ENCODE measurements around the gene LHCGR. TPM values are rescaled to one million over a fixed set of nuclear protein-coding genes. Genes with fewer than 3 reads are reported as not detected.
A peak's percentile ranks its signal among the peaks of the same experiment; 100 is the strongest.

The LHCGR gene
- 0.10 TPM for total RNA-seq
- long read RNA-seq = 0 reads

DNA sequence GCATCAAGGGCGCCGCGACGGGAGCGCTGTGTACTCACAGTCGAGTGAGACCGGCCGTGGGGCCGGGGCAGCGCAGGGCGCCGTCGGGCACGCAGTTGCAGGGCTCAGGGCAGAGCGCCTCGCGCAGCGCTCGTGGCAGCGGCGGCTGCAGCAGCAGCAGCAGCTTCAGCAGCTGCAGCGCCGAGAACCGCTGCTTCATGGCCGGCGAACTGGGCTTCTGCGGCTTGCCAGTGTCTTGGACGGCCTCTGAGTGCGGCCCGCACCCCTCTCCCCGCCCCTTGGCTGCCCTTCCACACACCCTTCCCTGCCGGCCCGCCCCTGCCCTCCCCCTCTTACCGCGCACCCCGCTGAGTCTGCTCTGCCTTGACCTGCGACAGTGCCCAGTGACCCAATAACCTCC is at the start of gene LHCGR:
Gene LHCGR, minus strand, starts transcription at position 252 of the 400 bp plus-strand sequence. Its CDS starts 53 bp downstream, at position 199.
- ATAC-seq (peak; percentile 75), DNase-seq (peak; percentile 42)
- intact Hi-C loops (cut with micrococcal nuclease) = no loop called here

DNA sequence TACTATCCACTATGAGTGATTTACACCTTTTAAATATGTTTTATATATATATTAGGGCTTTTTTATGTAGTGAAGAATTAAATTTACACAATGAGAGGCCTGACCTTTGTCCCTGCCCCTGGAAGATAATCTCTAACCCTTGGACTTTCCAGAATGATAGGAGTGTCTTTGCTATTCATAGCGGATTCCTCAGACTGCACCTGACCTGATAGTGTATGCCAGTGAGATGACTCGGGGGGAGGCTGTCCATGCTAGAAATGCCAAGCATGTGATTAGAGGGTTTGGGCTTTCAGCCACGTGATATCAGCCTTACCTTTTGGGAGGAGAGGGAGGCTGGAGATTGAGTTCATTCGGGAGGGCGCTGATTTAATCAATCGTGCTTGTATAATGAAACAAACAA is 44.1 kb upstream of the LHCGR start:
- ATAC-seq = no peak
- intact Hi-C loops (cut with micrococcal nuclease) = no loop called here

DNA sequence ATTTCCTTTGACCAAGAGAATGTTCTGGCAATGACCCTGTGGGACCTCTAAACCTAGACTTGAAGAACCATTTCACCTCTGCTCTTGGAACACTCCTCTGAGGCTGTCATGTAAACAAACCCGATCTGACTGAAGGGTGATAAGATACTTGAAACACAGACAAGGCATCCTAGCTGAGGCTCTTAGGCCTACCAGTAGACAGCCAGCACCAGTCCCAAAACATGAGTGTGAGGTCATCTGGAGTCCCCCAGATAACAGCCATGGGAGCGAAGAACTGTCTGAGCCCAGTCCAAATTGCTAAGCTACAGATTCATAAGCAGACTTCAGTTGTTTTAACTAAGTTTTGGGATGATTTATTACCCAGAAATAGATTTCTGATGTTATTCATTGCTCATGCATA is 39.5 kb upstream of the LHCGR start:
- ATAC-seq (peak; percentile 42), DNase-seq (no peak)
- intact Hi-C loops (cut with micrococcal nuclease) = no loop called here

More for the DNA sequence above, 44.1 kb upstream of the LHCGR start:
- DNase-seq = no peak

DNA sequence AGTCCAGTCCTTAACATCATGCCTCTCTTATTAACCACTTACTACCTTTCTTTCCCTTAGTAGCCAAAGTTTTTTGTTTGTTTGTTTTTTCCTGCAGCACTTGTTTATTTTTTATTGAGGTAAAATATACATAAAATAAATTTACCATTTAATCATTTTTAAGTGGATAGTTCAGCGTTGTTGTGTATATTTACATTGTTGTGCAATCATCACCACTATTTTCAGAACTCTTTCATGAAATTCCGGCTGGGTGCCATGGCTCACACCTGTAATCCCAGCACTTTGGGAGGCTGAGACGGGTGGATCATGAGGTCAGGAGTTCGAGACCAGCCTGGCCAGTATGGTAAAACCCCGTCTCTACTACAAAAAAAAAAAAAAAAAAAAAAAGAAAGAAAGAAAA is 38.1 kb upstream of the LHCGR start:
- intact Hi-C loops (cut with micrococcal nuclease) = no loop called here

DNA sequence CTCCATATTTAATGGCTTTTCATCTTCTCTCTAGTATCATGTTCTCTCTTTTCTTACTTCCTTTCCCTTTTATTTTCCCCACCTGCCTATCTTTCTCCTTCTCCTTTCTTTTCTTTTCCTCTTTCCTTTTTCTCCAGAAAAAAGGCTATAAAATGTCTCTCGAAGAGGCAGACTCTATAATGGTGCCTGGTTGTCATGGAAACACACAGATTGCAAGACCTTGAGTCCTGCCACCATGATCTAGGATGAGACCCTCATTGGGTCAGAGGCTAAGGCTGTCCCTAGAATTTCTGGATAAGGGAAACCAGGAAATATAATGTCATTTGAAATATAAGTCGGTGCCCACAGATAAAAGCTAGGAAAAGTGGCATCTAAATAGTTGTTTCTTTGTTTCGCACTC is 36.5 kb upstream of the LHCGR start:
- no peak for ATAC-seq
- intact Hi-C loops (cut with micrococcal nuclease) = no loop called here

More for the DNA sequence above, 38.1 kb upstream of the LHCGR start:
- DNase-seq (no peak), ATAC-seq (no peak)

GRCh38 chr2:48790407-48791170 is 35.1 kb upstream of the LHCGR start:
- intact Hi-C loops (cut with micrococcal nuclease) = no loop called here
- no peak for DNase-seq
- no peak for ATAC-seq

More for the DNA sequence above, 36.5 kb upstream of the LHCGR start:
- no peak for DNase-seq

DNA sequence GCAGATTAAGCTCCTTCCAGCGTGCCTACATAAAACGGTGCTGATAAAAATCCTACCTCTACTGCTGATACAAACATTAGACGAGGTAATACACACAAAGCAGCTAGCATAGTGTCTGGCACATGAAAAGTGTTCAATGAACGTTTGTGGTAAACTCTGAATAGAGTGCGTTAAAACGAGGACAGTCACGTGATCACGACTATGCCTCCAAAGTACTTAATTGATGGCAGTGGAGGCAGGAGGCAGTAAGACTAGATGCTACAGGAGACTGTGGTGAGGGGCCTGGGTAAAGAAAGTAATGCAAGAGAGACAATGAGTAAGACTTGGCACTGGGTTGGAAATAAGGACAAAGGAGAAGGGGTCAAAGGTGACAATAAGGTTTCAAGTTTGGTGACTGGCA is 32.1 kb upstream of the LHCGR start:
- DNase-seq (no peak), ATAC-seq (no peak)
- intact Hi-C loops (cut with micrococcal nuclease) = no loop called here

- DNase-seq (no peak), ATAC-seq (no peak)
- intact Hi-C loops (cut with micrococcal nuclease) = no loop called here
Observed at GRCh38 chr2:48781366-48781765, 25.8 kb upstream of the LHCGR start.

GRCh38 chr2:48779019-48779716 is 23.6 kb upstream of the LHCGR start:
- ATAC-seq (no peak), DNase-seq (no peak)
- intact Hi-C loops (cut with micrococcal nuclease) = no loop called here

GRCh38 chr2:48774251-48774650 is 18.7 kb upstream of the LHCGR start:
- DNase-seq (no peak), ATAC-seq (no peak)
- intact Hi-C loops (cut with micrococcal nuclease) = no loop called here

DNA sequence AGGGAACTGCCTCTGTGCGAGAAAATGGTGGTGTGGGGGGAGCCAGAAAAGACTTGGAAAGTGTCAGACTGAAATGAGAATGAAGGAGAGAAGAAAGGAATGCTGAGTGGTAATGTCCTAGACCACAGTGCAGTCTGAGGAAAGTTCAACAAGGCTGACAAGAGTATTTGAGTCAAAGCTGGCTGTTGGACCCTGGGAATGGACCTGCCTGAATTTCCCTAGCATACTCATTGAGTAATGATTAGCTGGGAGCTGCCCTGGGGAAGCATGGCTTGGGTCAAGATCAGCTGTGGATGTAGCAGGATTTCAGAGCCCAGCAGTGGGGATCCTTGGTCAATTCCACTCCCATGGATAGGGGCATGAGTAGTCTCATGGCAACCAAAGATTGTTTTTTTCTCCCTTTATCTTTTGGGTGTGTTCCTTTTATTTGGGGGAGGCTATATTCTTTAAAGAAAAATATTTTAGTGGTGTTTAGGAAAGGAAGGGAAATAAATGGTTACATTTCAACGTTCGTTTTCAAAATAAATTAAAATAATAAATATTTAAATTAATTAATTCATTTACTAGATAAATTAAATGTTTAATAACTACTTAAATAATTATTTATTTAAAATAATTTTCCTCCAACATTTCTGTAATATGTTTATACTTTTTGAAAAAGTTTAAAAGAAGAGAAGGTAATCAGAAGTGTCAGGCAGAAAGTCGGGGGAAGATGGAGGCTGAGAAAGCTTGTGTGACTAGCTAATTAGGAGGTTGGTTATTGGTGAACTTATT is 15.9 kb upstream of the LHCGR start:
- intact Hi-C loops (cut with micrococcal nuclease) = no loop called here
- no peak for ATAC-seq
- no peak for DNase-seq

- no peak for ATAC-seq
- intact Hi-C loops (cut with micrococcal nuclease) = no loop called here
- DNase-seq = no peak
Observed at GRCh38 chr2:48770181-48770580, 14.7 kb upstream of the LHCGR start.

- ATAC-seq = no peak
- DNase-seq = no peak
- intact Hi-C loops (cut with micrococcal nuclease) = no loop called here
Observed at GRCh38 chr2:48768669-48769068, 13.1 kb upstream of the LHCGR start.

GRCh38 chr2:48767330-48767729 is 11.8 kb upstream of the LHCGR start:
- intact Hi-C loops (cut with micrococcal nuclease) = no loop called here
- DNase-seq = no peak
- no peak for ATAC-seq

DNA sequence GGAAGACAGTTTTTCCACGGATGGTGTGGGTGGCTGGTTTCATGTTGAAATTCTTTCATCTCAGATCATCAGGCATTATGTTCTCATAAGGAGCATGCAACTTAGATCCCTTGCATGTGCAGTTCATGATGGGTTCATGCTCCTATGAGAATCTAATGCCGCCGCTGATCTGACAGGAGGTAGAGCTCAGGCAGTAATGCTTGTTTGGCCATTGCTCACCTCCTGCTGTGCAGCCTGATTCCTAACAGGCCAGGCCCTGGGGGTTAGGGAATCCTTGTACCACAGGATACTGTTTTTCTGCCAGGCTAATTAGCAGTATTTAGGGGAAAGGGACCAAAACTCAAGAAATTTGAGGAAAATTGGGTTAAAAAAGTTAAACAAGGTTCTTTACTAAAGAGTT is 5.3 kb upstream of the LHCGR start:
- DNase-seq = no peak
- intact Hi-C loops (cut with micrococcal nuclease) = no loop called here
- ATAC-seq = no peak

GRCh38 chr2:48759682-48760081 is 4.2 kb upstream of the LHCGR start:
- intact Hi-C loops (cut with micrococcal nuclease) = no loop called here
- ATAC-seq (no peak), DNase-seq (no peak)

DNA sequence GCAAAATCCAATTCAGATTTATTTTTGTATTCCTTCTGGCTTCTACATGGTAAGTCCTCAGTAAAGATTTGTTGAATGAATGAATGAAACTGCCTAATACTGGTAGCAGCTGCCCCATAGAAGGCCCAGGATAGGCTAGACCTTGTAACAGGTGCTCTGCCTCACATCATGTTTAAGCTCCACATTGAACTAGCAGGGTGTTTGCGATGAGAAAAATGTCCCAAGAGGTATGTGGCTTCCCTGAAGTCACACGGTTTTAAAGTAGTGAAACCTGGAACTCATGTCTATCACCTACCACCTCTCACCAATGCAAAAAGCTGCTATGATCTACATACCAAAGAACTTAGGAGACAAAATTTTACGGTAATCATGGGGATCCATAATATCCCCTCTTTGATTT is 765 bp upstream of the LHCGR start:
- no peak for ATAC-seq
- intact Hi-C loops (cut with micrococcal nuclease) = no loop called here

GRCh38 chr2:48754874-48755273 is 650 bp downstream of the LHCGR start:
- intact Hi-C loops (cut with micrococcal nuclease) = no loop called here
- no peak for DNase-seq
- ATAC-seq = peak; percentile 44

More for the DNA sequence above, 765 bp upstream of the LHCGR start:
- no peak for DNase-seq

GRCh38 chr2:48753228-48753627 is 2.3 kb downstream of the LHCGR start:
- intact Hi-C loops (cut with micrococcal nuclease) = no loop called here
- DNase-seq (no peak), ATAC-seq (no peak)

DNA sequence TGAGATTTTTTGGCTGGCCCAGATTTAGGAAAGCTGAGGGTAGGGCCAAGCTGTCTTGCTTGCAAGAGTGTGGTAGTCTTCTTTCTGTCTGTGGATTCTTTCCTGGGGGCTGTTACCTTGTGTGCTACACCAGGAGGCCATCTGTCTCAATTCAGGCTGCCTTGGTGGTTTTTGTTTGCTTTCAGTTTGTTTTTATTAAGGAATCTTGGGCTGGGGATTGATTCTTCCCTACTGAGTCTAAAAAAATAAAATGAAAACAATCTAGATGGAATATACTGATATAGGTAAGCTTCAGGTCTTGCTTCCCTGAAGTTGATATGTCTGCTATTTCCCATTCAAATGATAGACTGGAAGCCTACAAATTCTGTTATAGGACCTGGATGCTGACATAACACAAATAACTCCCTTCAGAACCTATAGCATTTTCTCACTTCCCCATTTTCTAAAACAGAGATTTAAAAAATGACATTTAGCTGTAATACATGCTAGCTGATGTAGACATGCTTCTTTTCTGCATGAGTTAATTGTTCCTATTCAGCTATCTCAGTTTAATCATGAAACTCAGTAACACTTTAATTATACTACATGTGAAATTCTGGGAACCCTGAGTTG is 5.3 kb downstream of the LHCGR start:
- DNase-seq (no peak), ATAC-seq (no peak)
- intact Hi-C loops (cut with micrococcal nuclease) = no loop called here

Measured in left ventricle myocardium superior (tissue), 1 donor.